Stomach smooth muscle (tissue), 2 donors: ENCODE results near the gene RAD51B.

ENCODE experiments used
- H3K27ac ChIP-seq: one replicate; pipeline ENCODE4 v1.7.0; 2013; ENCODE audit warnings: mild to moderate bottlenecking, low read length, inconsistent platforms
- H3K27me3 ChIP-seq, 2 donors: one replicate each; pipeline ENCODE4 v1.7.0; 2013; ENCODE audit warnings: low read length in 2 of 2; ENCODE audit not compliant: insufficient read depth in 2 of 2, control insufficient read depth in 1 of 2
- H3K36me3 ChIP-seq, 2 donors: one replicate each; pipeline ENCODE4 v1.7.0; 2013; ENCODE audit warnings: low read length in 2 of 2; ENCODE audit not compliant: control insufficient read depth in 2 of 2, insufficient read depth in 2 of 2
- H3K4me1 ChIP-seq: one replicate; pipeline ENCODE4 v1.7.0; 2013; ENCODE audit warnings: low read length; ENCODE audit not compliant: control insufficient read depth, insufficient read depth
- H3K4me3 ChIP-seq, 2 donors: one replicate each; pipeline ENCODE4 v1.7.0; 2013; ENCODE audit warnings: low read length in 2 of 2
- H3K9ac ChIP-seq, 2 donors: one replicate each; pipeline ENCODE4 v1.7.0; 2013; ENCODE audit warnings: low read length in 2 of 2, mild to moderate bottlenecking in 1 of 2
- H3K9me3 ChIP-seq, 2 donors: one replicate each; pipeline ENCODE4 v1.7.0; 2013; ENCODE audit warnings: low read length in 2 of 2; ENCODE audit not compliant: control insufficient read depth in 2 of 2
- donor health status: healthy.
- donor health status: Pancreatic carcinoma.

RAD51B gene

DNA sequence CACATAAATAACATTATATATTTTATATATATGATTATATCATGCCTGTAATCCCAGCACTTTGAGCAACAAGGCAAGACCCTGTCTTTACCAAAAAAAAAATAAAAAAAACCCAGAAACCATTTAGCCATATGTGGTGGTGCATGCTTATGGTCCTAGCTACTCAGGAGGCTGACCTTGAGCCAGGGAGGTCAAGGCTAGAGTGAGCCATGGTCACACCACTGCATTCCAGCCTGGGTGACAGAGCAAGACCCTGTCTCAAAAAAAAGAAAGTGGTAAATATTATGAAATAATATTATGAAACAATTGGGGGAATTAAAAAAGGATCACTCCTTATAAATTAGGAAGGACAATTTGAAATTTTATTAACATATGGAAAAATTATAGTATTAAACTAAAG is 16.0 kb downstream of the RAD51B start:
- no peak overlapping the region for H3K4me3 ChIP-seq
- no peaks in the 10 kb centered on the region for H3K4me1 ChIP-seq
- H3K27ac ChIP-seq = no peak overlapping the region

DNA sequence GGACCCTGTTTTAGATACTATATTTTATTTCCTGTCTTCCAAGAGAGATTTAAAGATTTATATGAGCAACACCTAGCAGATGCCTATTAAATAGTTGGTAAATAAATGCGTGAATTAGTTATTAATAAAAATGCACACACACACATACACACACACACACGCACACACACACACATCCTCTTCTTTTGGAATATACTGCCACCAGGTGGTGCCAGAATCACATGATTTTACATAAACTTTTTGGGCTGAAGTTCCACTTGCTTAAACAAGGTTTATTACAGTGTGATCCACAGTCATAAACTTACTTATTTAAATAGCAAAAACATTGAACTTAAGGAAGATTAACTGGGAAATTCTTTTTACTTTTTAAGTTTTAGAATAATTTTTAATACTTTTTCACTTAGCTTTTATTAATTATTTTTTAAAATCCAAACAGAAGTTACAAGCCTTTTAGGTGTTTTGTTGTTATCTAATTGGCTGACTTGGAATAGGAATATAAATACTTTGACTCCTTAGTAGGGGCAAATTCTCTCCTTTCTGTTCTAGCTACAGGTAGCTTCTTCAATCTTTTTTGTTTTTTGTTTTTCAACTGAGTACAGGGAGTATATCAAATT is 17.5 kb downstream of the RAD51B start:
- Histone ChIP-seq H3K4me3 (no peak overlapping the region), H3K27ac (no peak overlapping the region), H3K36me3 (no peaks in the 10 kb centered on the region), H3K4me1 (no peaks in the 10 kb centered on the region), H3K9ac (no peak overlapping the region), H3K9me3 (no peaks in the 10 kb centered on the region), H3K27me3 (no peaks in the 10 kb centered on the region)

More for the DNA sequence above, 16.0 kb downstream of the RAD51B start:
- Histone ChIP-seq H3K9me3 (no peaks in the 10 kb centered on the region), H3K36me3 (no peaks in the 10 kb centered on the region), H3K9ac (no peak overlapping the region), H3K27me3 (no peaks in the 10 kb centered on the region)

DNA sequence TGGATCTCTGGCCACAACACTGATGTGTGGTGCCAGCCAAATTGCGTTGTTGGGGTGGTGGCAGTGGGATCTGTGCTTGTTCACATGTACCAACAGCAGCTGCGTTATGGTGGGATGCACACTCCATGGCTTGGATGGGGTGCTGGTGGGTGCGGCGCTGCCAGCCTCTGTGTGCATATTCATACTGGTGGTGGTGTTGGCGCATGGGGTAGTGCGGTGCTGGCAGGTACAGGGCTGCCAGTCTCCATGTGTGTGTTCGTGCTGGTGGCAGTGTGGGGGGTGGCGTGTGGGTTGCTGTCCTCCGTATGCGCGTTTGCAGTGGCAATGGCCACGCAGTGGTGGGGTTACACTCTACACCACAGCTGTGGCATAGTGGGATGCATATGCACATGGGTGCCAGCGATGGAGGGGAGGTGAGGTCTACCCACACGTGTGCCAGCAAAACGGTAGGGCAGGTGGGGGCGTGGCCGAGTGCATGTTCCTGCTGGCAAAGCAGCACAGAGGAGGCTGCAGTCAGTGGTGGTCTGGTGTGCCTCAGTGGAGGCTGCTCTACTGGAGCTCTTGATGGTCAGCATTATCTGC is 26.5 kb downstream of the RAD51B start:
- Histone ChIP-seq H3K36me3 (no peaks in the 10 kb centered on the region), H3K27me3 (no peaks in the 10 kb centered on the region), H3K27ac (no peak overlapping the region), H3K4me3 (no peak overlapping the region), H3K9me3 (no peaks in the 10 kb centered on the region), H3K4me1 (no peaks in the 10 kb centered on the region), H3K9ac (no peak overlapping the region)

DNA sequence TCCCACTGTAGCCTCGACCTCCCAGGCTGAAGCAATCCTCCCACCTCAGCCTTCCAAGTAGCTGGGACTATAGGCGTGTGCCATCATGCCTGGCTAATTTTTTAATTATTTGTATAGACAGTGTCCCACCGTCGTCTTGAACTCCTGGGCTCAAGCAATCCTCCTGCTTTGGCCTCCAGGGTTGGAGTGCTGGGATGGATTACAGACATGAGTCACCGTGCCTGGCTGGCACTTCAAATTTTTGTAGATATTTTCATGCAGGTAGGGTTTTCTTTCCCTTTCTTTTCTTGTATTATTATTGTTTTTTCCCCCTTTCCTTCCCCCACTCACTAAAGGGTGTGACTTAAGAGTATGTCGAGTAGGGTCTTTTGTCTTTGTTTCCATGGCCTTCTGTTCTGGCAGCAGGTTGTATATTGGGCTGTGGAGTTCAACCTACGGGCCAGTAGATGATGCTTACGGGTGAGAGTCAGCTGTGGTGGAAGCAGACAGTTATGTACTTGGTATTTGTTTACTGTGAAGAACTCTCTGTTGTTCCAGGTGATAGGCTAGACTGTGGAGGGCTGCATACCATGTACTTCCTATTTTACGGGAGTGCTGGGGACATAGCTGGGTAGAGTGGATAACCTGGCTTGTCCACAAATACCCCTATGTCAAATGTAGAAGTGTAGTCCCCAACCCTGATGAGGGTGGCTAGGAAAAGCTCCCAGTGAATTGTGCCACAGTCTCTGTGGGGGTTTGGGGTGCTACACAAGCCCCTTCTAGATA is 30.7 kb downstream of the RAD51B start:
- H3K27me3 ChIP-seq = no peaks in the 10 kb centered on the region
- H3K27ac ChIP-seq = no peak overlapping the region
- no peaks in the 10 kb centered on the region for H3K36me3 ChIP-seq
- no peak overlapping the region for H3K4me3 ChIP-seq
- no peaks in the 10 kb centered on the region for H3K4me1 ChIP-seq
- H3K9me3 ChIP-seq = no peaks in the 10 kb centered on the region
- no peak overlapping the region for H3K9ac ChIP-seq

DNA sequence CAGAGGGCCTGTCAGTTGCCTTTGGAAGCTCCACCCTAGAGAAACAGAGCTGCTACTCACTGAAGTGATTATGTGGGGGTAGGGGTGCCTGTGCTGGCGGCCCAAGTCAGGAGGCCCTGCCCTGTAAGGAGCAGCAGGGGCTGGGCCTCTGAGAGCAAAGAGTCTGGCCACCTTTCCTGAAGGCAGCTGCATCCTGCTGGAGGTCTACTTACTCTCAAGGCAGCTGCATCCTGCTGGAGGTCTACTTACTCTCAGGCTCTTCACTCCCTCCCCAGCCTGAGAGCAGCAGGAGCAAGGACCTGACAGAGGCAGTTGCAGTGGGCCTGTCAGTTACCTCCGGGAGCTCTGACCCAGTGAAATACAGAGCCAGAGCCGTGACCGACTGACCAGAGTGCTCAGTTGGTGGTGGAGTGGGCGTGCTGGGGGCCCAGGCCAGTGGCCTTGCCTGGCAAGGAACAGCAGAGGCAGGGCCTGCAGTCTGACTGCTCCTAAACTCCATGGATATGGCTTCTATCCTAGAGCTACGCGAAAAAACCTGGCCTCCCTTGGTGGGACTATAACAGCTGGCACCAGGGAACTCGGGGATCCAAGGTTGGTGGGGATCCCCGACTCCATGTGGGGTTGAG is 32.3 kb downstream of the RAD51B start:
- H3K27ac ChIP-seq = no peak overlapping the region
- no peaks in the 10 kb centered on the region for H3K9me3 ChIP-seq
- H3K36me3 ChIP-seq = no peaks in the 10 kb centered on the region
- H3K27me3 ChIP-seq = no peaks in the 10 kb centered on the region
- H3K4me3 ChIP-seq = no peak overlapping the region
- H3K9ac ChIP-seq = no peak overlapping the region
- H3K4me1 ChIP-seq = no peaks in the 10 kb centered on the region

DNA sequence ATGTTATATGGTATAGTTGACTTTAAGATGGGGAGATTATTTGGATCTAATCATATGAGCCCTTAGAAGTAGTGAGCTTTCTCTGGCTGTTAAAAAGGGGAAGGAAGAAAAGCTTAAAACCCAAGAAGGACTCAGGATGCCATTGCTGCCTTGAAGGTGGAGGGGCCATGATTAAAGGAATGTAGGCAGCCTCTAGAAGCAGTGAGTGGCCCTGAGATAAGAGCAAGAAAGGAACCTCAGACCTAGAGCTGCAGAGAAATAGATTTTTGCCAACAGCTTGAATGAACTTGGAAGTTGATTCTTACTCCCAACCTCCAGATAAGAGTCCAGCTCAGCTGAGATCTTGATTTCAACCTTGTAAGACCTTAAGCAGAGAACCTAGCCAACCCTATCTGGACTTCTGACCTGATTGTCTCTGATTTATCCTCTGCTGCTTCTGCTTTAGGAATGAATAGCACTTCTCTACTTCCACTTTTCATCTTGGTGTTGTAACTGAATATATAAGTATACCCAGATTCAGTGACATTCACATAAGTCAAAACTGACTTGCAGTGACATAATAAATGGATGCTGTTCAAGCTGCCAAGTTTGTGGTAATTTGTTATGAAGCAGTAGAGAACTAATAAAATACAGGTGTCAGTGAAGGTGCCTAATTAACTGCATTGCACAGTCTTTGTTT is 33.5 kb downstream of the RAD51B start:
- Histone ChIP-seq H3K36me3 (no peaks in the 10 kb centered on the region), H3K9ac (no peak overlapping the region), H3K27me3 (no peaks in the 10 kb centered on the region), H3K27ac (no peak overlapping the region), H3K4me1 (no peaks in the 10 kb centered on the region), H3K9me3 (no peaks in the 10 kb centered on the region), H3K4me3 (no peak overlapping the region)

DNA sequence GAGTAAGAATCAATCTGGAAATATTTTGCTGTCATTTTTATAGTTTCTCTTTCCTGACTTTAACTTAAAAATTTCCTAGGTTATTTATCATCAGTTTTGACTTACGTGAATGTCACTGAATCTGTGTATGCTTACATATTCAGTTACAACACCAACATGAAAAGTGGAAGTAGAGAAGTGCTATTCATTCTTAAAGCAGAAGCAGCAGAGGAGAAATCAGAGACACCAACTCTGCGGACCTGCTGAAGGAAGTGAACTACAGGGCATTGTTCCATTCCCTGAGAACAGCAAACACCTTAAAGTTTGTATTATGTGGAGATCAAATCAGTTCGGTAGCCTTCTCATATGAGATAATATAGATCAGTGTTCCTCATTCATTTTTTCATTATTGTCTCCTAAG is 34.1 kb downstream of the RAD51B start:
- H3K27ac ChIP-seq = no peak overlapping the region
- H3K4me3 ChIP-seq = no peak overlapping the region
- no peaks in the 10 kb centered on the region for H3K9me3 ChIP-seq
- H3K36me3 ChIP-seq = no peaks in the 10 kb centered on the region
- no peaks in the 10 kb centered on the region for H3K4me1 ChIP-seq
- no peaks in the 10 kb centered on the region for H3K27me3 ChIP-seq
- no peak overlapping the region for H3K9ac ChIP-seq

DNA sequence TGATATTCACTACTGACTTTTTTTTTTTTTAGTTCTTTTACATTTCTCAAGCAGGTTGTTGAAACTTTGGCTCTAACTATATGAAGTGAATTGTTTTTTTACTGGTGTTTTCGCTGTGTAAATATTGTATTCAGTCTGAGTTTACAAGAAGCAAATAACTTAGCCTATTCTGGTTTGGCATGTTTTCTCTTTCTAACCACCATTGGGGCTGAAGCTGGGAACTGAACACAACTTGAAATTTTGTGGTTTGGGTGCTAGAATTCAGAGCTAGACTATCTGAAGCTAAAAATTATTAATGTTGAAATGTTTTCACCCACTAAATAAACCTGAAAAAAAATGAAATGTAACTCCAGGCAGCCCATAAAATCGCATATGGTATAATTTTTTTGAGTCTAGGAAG is 37.2 kb downstream of the RAD51B start:
- no peaks in the 10 kb centered on the region for H3K9me3 ChIP-seq
- no peak overlapping the region for H3K27ac ChIP-seq
- H3K9ac ChIP-seq = no peak overlapping the region
- no peaks in the 10 kb centered on the region for H3K36me3 ChIP-seq
- H3K27me3 ChIP-seq = no peaks in the 10 kb centered on the region
- H3K4me1 ChIP-seq = no peaks in the 10 kb centered on the region
- H3K4me3 ChIP-seq = no peak overlapping the region

DNA sequence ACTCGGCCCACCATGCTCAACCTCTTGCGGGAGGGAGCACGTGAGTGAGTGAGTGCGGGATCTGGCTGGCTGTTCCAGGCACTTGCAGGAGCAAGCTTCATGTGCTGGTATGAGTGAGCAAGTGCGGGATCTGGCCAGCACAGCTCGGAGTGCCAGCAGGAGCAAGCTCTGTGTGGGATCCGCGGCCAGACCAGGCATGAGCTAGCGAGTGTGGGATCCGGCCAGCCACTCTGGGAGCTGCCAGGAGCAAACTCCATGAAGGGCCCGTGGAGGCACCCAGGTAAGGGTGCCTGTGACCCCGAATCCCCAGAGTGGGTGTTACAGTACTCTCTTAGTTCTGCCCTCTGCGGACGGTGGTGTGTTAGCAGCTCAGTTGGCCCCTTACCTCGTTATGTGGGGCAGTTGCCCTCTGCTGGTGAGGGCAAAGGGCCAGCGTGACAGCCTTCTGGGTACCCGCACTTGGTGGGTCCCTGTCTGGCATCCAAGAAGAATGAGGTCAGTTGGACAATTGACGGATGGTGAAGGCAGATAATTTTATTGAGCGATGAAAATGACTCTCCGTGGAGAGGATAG is 38.3 kb downstream of the RAD51B start:
- H3K27ac ChIP-seq = no peak overlapping the region
- no peaks in the 10 kb centered on the region for H3K4me1 ChIP-seq
- H3K9ac ChIP-seq = no peak overlapping the region
- H3K9me3 ChIP-seq = no peaks in the 10 kb centered on the region
- H3K36me3 ChIP-seq = no peaks in the 10 kb centered on the region
- no peaks in the 10 kb centered on the region for H3K27me3 ChIP-seq
- H3K4me3 ChIP-seq = no peak overlapping the region

DNA sequence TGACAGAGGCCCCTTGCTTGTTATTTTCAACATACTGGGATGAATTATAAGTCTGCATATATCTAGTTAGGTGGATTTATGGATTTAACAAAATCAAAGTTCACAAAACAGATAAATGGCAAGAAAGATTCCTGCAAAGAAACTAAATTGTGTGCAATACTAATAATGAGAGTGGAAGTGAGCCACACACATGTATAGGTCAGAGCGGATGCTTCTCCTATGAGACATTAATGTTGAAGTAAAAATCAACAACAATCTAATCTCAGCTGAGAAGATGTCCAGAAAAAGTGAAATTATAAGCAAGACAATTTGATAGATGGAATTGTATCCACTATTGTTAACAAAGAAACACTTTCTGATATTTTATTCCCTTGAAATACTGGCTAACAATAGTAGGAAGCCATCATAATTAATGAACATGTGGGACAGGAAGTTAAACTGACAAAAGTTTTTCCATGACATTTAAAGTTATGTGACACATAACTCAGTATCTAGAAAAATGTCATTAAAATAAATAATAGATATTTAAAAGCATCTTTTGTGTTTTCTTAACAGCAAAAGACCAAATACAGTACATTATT is 39.7 kb downstream of the RAD51B start:
- Histone ChIP-seq H3K9me3 (no peaks in the 10 kb centered on the region), H3K27me3 (no peaks in the 10 kb centered on the region), H3K27ac (no peak overlapping the region), H3K4me3 (no peak overlapping the region), H3K36me3 (no peaks in the 10 kb centered on the region), H3K9ac (no peak overlapping the region), H3K4me1 (no peaks in the 10 kb centered on the region)
